Tibial artery (tissue), 4 donors: ENCODE measurements around the gene ADAT2.

ENCODE experiments used
- DNase-seq, 2 donors: peaks; one replicate each; pipeline ENCODE4 v3.0.0-alpha.2; 2019
- H3K27ac ChIP-seq, 2 donors: fragments of 200-600 bp; sonication (generic) in 1 of 2; 1 replicate in 1 of 2; 2 replicates in 1 of 2; pipeline ENCODE4 v1.5.1; 2018 to 2019; ENCODE audit warnings: mild to moderate bottlenecking in 1 of 2
- H3K27me3 ChIP-seq, 2 donors: fragments of 200-600 bp; sonication (generic) in 1 of 2; one replicate each; pipeline versions ENCODE4 v1.5.1 to v1.6.0; 2016 to 2019
- H3K36me3 ChIP-seq, 3 donors: fragments of 200-600 bp; sonication (generic) in 2 of 3; one replicate each; pipeline ENCODE4 v1.5.1; 2016 to 2019; ENCODE audit warnings: mild to moderate bottlenecking in 2 of 3
- H3K4me1 ChIP-seq, 4 donors: fragments of 200-600 bp; sonication (generic) in 2 of 4; 1 replicate in 3 of 4; 2 replicates in 1 of 4; pipeline ENCODE4 v1.5.1; 2016 to 2019
- H3K4me3 ChIP-seq, 2 donors: fragments of 200-600 bp; sonication (generic) in 1 of 2; 1 replicate in 1 of 2; 2 replicates in 1 of 2; pipeline ENCODE4 v1.5.1; 2018 to 2019; ENCODE audit warnings: mild to moderate bottlenecking in 2 of 2
- H3K9me3 ChIP-seq, 3 donors: fragments of 200-600 bp; sonication (generic) in 1 of 3; one replicate each; pipeline ENCODE4 v1.5.1; 2016 to 2019
- intact Hi-C: fragments of 100-400 bp; cut with DNase I; formaldehyde crosslinking; loops from one replicate; pipeline ENCODE4 v1.15.0; 2023; ENCODE audit warnings: low total_unique reads
- TF ChIP-seq, protein P1 (sequence below), 2 experiments: fragments of 200-600 bp in 1 of 2; fragments of 450-650 bp in 1 of 2; IDR thresholded peaks; one replicate each; pipeline ENCODE4 v1.5.1; 2017 to 2019; ENCODE audit warnings: antibody characterized with exemption in 2 of 2, mild to moderate bottlenecking in 1 of 2, moderate library complexity in 1 of 2

The ADAT2 gene

DNA sequence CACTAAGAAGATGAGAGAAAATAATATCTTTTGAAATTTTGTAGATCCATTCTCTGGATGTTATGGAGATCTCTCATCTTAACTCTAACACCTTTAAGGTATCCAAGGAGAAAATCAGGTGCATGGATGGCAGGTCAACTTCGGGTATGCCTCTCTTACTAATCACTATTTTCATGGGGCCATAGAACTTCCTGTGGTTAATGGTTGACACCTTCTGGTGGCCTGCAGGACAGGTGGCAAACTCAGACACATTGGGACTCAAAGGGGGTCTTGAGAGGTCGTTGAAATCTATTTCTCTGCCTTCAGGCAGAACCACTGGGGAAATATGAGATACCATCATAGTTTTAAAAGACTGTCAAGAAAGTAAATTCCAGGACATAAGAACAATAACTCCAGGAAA, 76.5 kb downstream of the ADAT2 start:
- Histone ChIP-seq H3K9me3 (no peaks in the 10 kb centered on the region), H3K4me3 (no peak overlapping the region), H3K27ac (no peak overlapping the region), H3K4me1 (no peaks in the 10 kb centered on the region), H3K36me3 (no peaks in the 10 kb centered on the region), H3K27me3 (no peaks in the 10 kb centered on the region)
- TF ChIP-seq, protein P1, sequence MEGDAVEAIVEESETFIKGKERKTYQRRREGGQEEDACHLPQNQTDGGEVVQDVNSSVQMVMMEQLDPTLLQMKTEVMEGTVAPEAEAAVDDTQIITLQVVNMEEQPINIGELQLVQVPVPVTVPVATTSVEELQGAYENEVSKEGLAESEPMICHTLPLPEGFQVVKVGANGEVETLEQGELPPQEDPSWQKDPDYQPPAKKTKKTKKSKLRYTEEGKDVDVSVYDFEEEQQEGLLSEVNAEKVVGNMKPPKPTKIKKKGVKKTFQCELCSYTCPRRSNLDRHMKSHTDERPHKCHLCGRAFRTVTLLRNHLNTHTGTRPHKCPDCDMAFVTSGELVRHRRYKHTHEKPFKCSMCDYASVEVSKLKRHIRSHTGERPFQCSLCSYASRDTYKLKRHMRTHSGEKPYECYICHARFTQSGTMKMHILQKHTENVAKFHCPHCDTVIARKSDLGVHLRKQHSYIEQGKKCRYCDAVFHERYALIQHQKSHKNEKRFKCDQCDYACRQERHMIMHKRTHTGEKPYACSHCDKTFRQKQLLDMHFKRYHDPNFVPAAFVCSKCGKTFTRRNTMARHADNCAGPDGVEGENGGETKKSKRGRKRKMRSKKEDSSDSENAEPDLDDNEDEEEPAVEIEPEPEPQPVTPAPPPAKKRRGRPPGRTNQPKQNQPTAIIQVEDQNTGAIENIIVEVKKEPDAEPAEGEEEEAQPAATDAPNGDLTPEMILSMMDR (IDR thresholded peaks at IDR 0.05) = no peak
- intact Hi-C loops = no loop called here
- no peak for DNase-seq
